HG03432 (cell line): ENCODE measurements around the gene DGKB.
"Not testable (repeated sequence)": the region's sequence is repeated elsewhere in the genome, so short reads cannot be mapped to it uniquely, and the experiment has no call there.

Experiments used
- ATAC-seq: cut with Tn5 transposase; IDR thresholded peaks from one replicate; pipeline ENCODE4 v1.9.1; 2021; ENCODE audit warnings: mild to moderate bottlenecking, moderate library complexity; ENCODE audit not compliant: unreplicated experiment

The DGKB gene

GRCh38 chr7:14332155-14332554 lies 570.4 kb downstream of the DGKB start:
- no peak for ATAC-seq

GRCh38 chr7:14324767-14325166 lies 577.8 kb downstream of the DGKB start:
- ATAC-seq, result no peak

GRCh38 chr7:14322724-14323123 lies 579.8 kb downstream of the DGKB start:
- ATAC-seq, result no peak

GRCh38 chr7:14321947-14322346 lies 580.6 kb downstream of the DGKB start:
- ATAC-seq, result no peak

GRCh38 chr7:14309432-14309831 lies 593.1 kb downstream of the DGKB start:
- ATAC-seq, result no peak

GRCh38 chr7:14305233-14305866 lies 597.2 kb downstream of the DGKB start:
- ATAC-seq, result no peak

GRCh38 chr7:14303536-14303935 lies 599.0 kb downstream of the DGKB start:
- ATAC-seq, result no peak

GRCh38 chr7:14294637-14295036 lies 607.9 kb downstream of the DGKB start:
- no peak for ATAC-seq

GRCh38 chr7:14293434-14293833 lies 609.1 kb downstream of the DGKB start:
- no peak for ATAC-seq

GRCh38 chr7:14292737-14293136 lies 609.8 kb downstream of the DGKB start:
- ATAC-seq, result no peak

GRCh38 chr7:14289957-14290356 lies 612.6 kb downstream of the DGKB start:
- ATAC-seq, result no peak

GRCh38 chr7:14288701-14289100 lies 613.9 kb downstream of the DGKB start:
- ATAC-seq, result no peak

- no peak for ATAC-seq
Observed at GRCh38 chr7:14287398-14287797, 615.2 kb downstream of the DGKB start.

GRCh38 chr7:14286036-14286435 lies 616.5 kb downstream of the DGKB start:
- no peak for ATAC-seq

- not testable (repeated sequence) for ATAC-seq
Observed at GRCh38 chr7:14279065-14279871, 623.3 kb downstream of the DGKB start.

- ATAC-seq, result no peak
Observed at GRCh38 chr7:14275356-14275755, 627.2 kb downstream of the DGKB start.

- no peak for ATAC-seq
Observed at GRCh38 chr7:14271441-14271840, 631.1 kb downstream of the DGKB start.

GRCh38 chr7:14270099-14270498 lies 632.5 kb downstream of the DGKB start:
- no peak for ATAC-seq

GRCh38 chr7:14260011-14260410 lies 642.5 kb downstream of the DGKB start:
- ATAC-seq, result no peak

GRCh38 chr7:14258861-14259260 lies 643.7 kb downstream of the DGKB start:
- no peak for ATAC-seq

GRCh38 chr7:14258441-14258840 lies 644.1 kb downstream of the DGKB start:
- ATAC-seq, result no peak

GRCh38 chr7:14252458-14252857 lies 650.1 kb downstream of the DGKB start:
- no peak for ATAC-seq
